Endothelial cell (in vitro differentiated cells): ENCODE measurements around the gene SLCO3A1. TPM values are rescaled to one million over a fixed set of nuclear protein-coding genes. Genes with fewer than 3 reads are reported as not detected.

Experiments used
- DNase-seq: peaks from one replicate; pipeline ENCODE4 v3.0.0; 2021; ENCODE audit warnings: low spot score
- H3K27ac Mint-ChIP-seq: one replicate; pipeline ENCODE4 v1.8.0; 2021; ENCODE audit warnings: mixed read lengths, inconsistent platforms; ENCODE audit not compliant: unreplicated experiment
- H3K27me3 Mint-ChIP-seq: one replicate; pipeline ENCODE4 v1.8.0; 2021; ENCODE audit warnings: mild to moderate bottlenecking, moderate library complexity, mixed read lengths, inconsistent platforms; ENCODE audit not compliant: unreplicated experiment
- H3K36me3 Mint-ChIP-seq: one replicate; pipeline ENCODE4 v1.8.0; 2021; ENCODE audit warnings: mild to moderate bottlenecking, low read depth, mixed read lengths, inconsistent platforms; ENCODE audit not compliant: unreplicated experiment
- H3K4me1 Mint-ChIP-seq: one replicate; pipeline ENCODE4 v1.8.0; 2021; ENCODE audit warnings: mild to moderate bottlenecking, mixed read lengths, inconsistent platforms; ENCODE audit not compliant: unreplicated experiment
- H3K4me3 Mint-ChIP-seq: one replicate; pipeline ENCODE4 v1.8.0; 2021; ENCODE audit warnings: mild to moderate bottlenecking, mixed read lengths, inconsistent platforms; ENCODE audit not compliant: unreplicated experiment
- H3K9me3 Mint-ChIP-seq: one replicate; pipeline ENCODE4 v1.8.0; 2021; ENCODE audit warnings: mixed read lengths, inconsistent platforms; ENCODE audit not compliant: unreplicated experiment
- CTCF ChIP-seq: fragments of 200-600 bp; sonication (generic); IDR thresholded peaks from one replicate; pipeline ENCODE4 v1.5.0; 2021; ENCODE audit warnings: antibody characterized with exemption; ENCODE audit not compliant: unreplicated experiment
- total RNA-seq: library from RNA; stranded (reverse); fragmentation: NEBNext Ultra II Directional; extraction: Animal tissue kit (Norgen Biotek cat#: 25700); gene quantifications from one replicate; pipeline ENCODE4 v1.2.1, GENCODE V29; 2021; ENCODE audit not compliant: unreplicated experiment

Gene SLCO3A1
- total RNA-seq, 1 donor from 2014 or later: 30.9 TPM

DNA sequence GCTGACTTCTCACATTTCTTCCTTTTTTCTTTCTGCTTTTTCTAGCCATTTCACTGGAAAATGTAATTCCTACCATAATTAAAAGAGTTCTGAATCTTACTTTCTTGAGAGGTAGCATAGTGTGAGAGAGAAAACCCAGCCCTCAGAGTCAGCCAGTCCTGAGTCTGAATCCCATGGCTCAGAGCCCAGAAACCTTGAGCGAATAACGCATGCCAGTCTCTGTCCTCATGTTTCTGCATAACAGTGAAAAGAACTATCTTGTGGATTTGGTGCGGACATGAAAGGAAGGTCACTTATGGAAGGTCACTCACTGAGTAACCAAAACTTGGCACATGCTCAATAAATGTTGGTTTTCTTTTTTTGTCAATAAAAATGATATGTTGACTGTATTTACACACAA is 29.3 kb upstream of the SLCO3A1 start:
- H3K36me3 Mint-ChIP-seq: no peaks in the 10 kb centered on the region
- peaks cover 3% of the 10 kb centered on the region for H3K27me3 Mint-ChIP-seq
- peaks cover 13% of the 10 kb centered on the region for H3K4me1 Mint-ChIP-seq
- DNase-seq: no peak
- no peak for TF ChIP-seq CTCF
- no peak overlapping the region for H3K27ac Mint-ChIP-seq
- H3K9me3 Mint-ChIP-seq: no peaks in the 10 kb centered on the region
- H3K4me3 Mint-ChIP-seq: no peak overlapping the region

DNA sequence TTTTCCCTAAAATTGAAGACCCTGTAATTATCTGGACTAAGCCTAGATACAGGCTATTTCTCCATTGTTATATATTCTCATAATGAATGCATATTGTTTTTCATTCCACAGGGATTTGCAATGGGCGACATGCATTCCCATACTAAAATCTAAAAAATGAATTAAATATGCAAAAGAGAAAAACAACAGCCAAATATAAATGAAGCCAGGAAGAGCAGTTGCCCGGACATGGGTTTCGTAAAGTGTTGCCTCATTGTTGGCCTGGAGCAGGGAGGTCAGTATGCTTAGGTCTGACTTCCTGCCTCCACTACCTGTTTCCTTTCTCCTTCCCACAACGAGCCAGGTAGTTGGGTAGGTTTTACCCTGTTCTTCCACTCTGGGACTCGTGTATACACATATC is 27.1 kb upstream of the SLCO3A1 start:
- Mint-ChIP-seq H3K4me3 (no peak overlapping the region), H3K9me3 (no peaks in the 10 kb centered on the region), H3K36me3 (no peaks in the 10 kb centered on the region), H3K4me1 (peaks cover 13% of the 10 kb centered on the region), H3K27me3 (peaks cover 3% of the 10 kb centered on the region), H3K27ac (peak overlapping the region; percentile 85)
- no peak for DNase-seq
- TF ChIP-seq CTCF: no peak

DNA sequence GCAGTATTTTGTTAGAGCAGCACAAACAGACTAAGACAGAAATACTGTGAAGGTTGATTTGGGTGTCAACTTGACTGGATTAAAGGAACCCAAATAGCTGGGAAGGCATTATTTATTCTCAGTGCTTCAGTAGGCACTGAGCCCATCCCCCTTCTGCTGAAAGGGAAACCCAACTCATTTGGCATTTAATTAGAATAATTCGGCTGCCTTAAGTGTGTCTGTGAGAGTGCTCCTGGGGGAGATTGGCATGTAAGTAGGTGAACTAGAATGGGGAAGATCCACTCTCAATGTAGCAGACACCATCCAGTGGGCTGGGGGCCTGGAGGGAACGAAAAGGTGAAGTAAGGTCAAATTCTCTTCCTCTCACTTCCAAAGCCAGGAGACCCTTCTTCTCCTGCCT is 20.5 kb upstream of the SLCO3A1 start:
- DNase-seq: no peak
- no peaks in the 10 kb centered on the region for H3K9me3 Mint-ChIP-seq
- no peak for TF ChIP-seq CTCF
- H3K36me3 Mint-ChIP-seq: peaks cover 5% of the 10 kb centered on the region
- H3K4me3 Mint-ChIP-seq: no peak overlapping the region
- peaks cover 2% of the 10 kb centered on the region for H3K27me3 Mint-ChIP-seq
- no peak overlapping the region for H3K27ac Mint-ChIP-seq
- no peaks in the 10 kb centered on the region for H3K4me1 Mint-ChIP-seq

- peaks cover 2% of the 10 kb centered on the region for H3K27me3 Mint-ChIP-seq
- no peaks in the 10 kb centered on the region for H3K9me3 Mint-ChIP-seq
- H3K4me1 Mint-ChIP-seq: no peaks in the 10 kb centered on the region
- H3K36me3 Mint-ChIP-seq: peaks cover 5% of the 10 kb centered on the region
- no peak for DNase-seq
- H3K27ac Mint-ChIP-seq: no peak overlapping the region
- no peak overlapping the region for H3K4me3 Mint-ChIP-seq
- no peak for TF ChIP-seq CTCF
Measured at GRCh38 chr15:91839867-91840266, 13.6 kb upstream of the SLCO3A1 start.

GRCh38 chr15:91841861-91842260 is 11.6 kb upstream of the SLCO3A1 start:
- DNase-seq: no peak
- Mint-ChIP-seq H3K4me3 (no peak overlapping the region), H3K27ac (no peak overlapping the region), H3K9me3 (no peaks in the 10 kb centered on the region), H3K4me1 (no peaks in the 10 kb centered on the region), H3K27me3 (no peaks in the 10 kb centered on the region), H3K36me3 (no peaks in the 10 kb centered on the region)
- no peak for TF ChIP-seq CTCF
